Stomach smooth muscle (tissue), 2 donors: ENCODE measurements around the gene GP1BB.
A peak's percentile ranks its signal among the peaks of the same experiment; 100 is the strongest.

ENCODE experiments used
- H3K27ac ChIP-seq: one replicate; pipeline ENCODE4 v1.7.0; 2013; ENCODE audit warnings: mild to moderate bottlenecking, low read length, inconsistent platforms
- H3K27me3 ChIP-seq, 2 donors: one replicate each; pipeline ENCODE4 v1.7.0; 2013; ENCODE audit warnings: low read length in 2 of 2; ENCODE audit not compliant: insufficient read depth in 2 of 2, control insufficient read depth in 1 of 2
- H3K36me3 ChIP-seq, 2 donors: one replicate each; pipeline ENCODE4 v1.7.0; 2013; ENCODE audit warnings: low read length in 2 of 2; ENCODE audit not compliant: control insufficient read depth in 2 of 2, insufficient read depth in 2 of 2
- H3K4me1 ChIP-seq: one replicate; pipeline ENCODE4 v1.7.0; 2013; ENCODE audit warnings: low read length; ENCODE audit not compliant: control insufficient read depth, insufficient read depth
- H3K4me3 ChIP-seq, 2 donors: one replicate each; pipeline ENCODE4 v1.7.0; 2013; ENCODE audit warnings: low read length in 2 of 2
- H3K9ac ChIP-seq, 2 donors: one replicate each; pipeline ENCODE4 v1.7.0; 2013; ENCODE audit warnings: low read length in 2 of 2, mild to moderate bottlenecking in 1 of 2
- H3K9me3 ChIP-seq, 2 donors: one replicate each; pipeline ENCODE4 v1.7.0; 2013; ENCODE audit warnings: low read length in 2 of 2; ENCODE audit not compliant: control insufficient read depth in 2 of 2
- donor health status: healthy.
- donor health status: Pancreatic carcinoma.

The GP1BB gene

GRCh38 chr22:19729507-19729906 is 6.2 kb downstream of the GP1BB start:
- H3K27me3 ChIP-seq, result peaks cover 4 to 6% of the 10 kb centered on the region in 2 donors
- no peaks in the 10 kb centered on the region for H3K36me3 ChIP-seq
- no peak overlapping the region for H3K27ac ChIP-seq
- H3K9ac ChIP-seq, result no peak overlapping the region
- H3K9me3 ChIP-seq, result no peaks in the 10 kb centered on the region
- H3K4me3 ChIP-seq, result no peak overlapping the region
- peaks cover 8% of the 10 kb centered on the region for H3K4me1 ChIP-seq

- Histone ChIP-seq H3K27ac (no peak overlapping the region), H3K27me3 (peaks cover 0 to 6% of the 10 kb centered on the region in 2 donors), H3K9ac (peak overlapping the region; percentile 29 to 44), H3K4me1 (peaks cover 8% of the 10 kb centered on the region), H3K36me3 (no peaks in the 10 kb centered on the region), H3K4me3 (peak overlapping the region in 1 of 2 donors; percentile 71), H3K9me3 (no peaks in the 10 kb centered on the region)
Measured at GRCh38 chr22:19730198-19730597, 6.9 kb downstream of the GP1BB start.

GRCh38 chr22:19730655-19731360 is 7.5 kb downstream of the GP1BB start:
- H3K9me3 ChIP-seq, result no peaks in the 10 kb centered on the region
- peak overlapping the region; percentile 29 to 44 for H3K9ac ChIP-seq
- H3K27ac ChIP-seq, result no peak overlapping the region
- H3K4me1 ChIP-seq, result peaks cover 8% of the 10 kb centered on the region
- H3K36me3 ChIP-seq, result no peaks in the 10 kb centered on the region
- H3K4me3 ChIP-seq, result peak overlapping the region; percentile 53 to 71
- H3K27me3 ChIP-seq, result peaks cover 0 to 6% of the 10 kb centered on the region in 2 donors

- H3K4me1 ChIP-seq, result peaks cover 8% of the 10 kb centered on the region
- H3K36me3 ChIP-seq, result no peaks in the 10 kb centered on the region
- no peak overlapping the region for H3K4me3 ChIP-seq
- no peaks in the 10 kb centered on the region for H3K9me3 ChIP-seq
- no peak overlapping the region for H3K9ac ChIP-seq
- H3K27me3 ChIP-seq, result peaks cover 0 to 10% of the 10 kb centered on the region in 2 donors
- H3K27ac ChIP-seq, result no peak overlapping the region
Measured at GRCh38 chr22:19731361-19732135, 8.2 kb downstream of the GP1BB start.

GRCh38 chr22:19732403-19733113 is 9.2 kb downstream of the GP1BB start:
- Histone ChIP-seq H3K9ac (no peak overlapping the region), H3K27me3 (peaks cover 0 to 15% of the 10 kb centered on the region in 2 donors), H3K4me3 (no peak overlapping the region), H3K27ac (no peak overlapping the region), H3K36me3 (no peaks in the 10 kb centered on the region), H3K9me3 (no peaks in the 10 kb centered on the region), H3K4me1 (peaks cover 8% of the 10 kb centered on the region)

- Histone ChIP-seq H3K27me3 (peaks cover 0 to 15% of the 10 kb centered on the region in 2 donors), H3K9ac (no peak overlapping the region), H3K36me3 (no peaks in the 10 kb centered on the region), H3K4me1 (peaks cover 8% of the 10 kb centered on the region), H3K4me3 (no peak overlapping the region), H3K9me3 (no peaks in the 10 kb centered on the region), H3K27ac (no peak overlapping the region)
Measured at GRCh38 chr22:19733755-19734154, 10.4 kb downstream of the GP1BB start.

- H3K4me1 ChIP-seq, result peaks cover 8% of the 10 kb centered on the region
- H3K9me3 ChIP-seq, result no peaks in the 10 kb centered on the region
- H3K9ac ChIP-seq, result no peak overlapping the region
- H3K4me3 ChIP-seq, result no peak overlapping the region
- H3K27ac ChIP-seq, result no peak overlapping the region
- H3K36me3 ChIP-seq, result no peaks in the 10 kb centered on the region
- peaks cover 2 to 15% of the 10 kb centered on the region in 2 donors for H3K27me3 ChIP-seq
Measured at GRCh38 chr22:19734163-19734562, 10.8 kb downstream of the GP1BB start.

- no peak overlapping the region for H3K4me3 ChIP-seq
- peaks cover 8% of the 10 kb centered on the region for H3K4me1 ChIP-seq
- no peaks in the 10 kb centered on the region for H3K36me3 ChIP-seq
- H3K27me3 ChIP-seq, result peaks cover 2 to 15% of the 10 kb centered on the region in 2 donors
- no peak overlapping the region for H3K27ac ChIP-seq
- no peaks in the 10 kb centered on the region for H3K9me3 ChIP-seq
- no peak overlapping the region for H3K9ac ChIP-seq
Measured at GRCh38 chr22:19734837-19735382, 11.6 kb downstream of the GP1BB start.

- Histone ChIP-seq H3K27me3 (peaks cover 2 to 14% of the 10 kb centered on the region in 2 donors), H3K36me3 (no peaks in the 10 kb centered on the region), H3K27ac (no peak overlapping the region), H3K4me1 (peaks cover 3% of the 10 kb centered on the region), H3K9ac (no peak overlapping the region), H3K4me3 (no peak overlapping the region), H3K9me3 (no peaks in the 10 kb centered on the region)
Measured at GRCh38 chr22:19735665-19736510, 12.5 kb downstream of the GP1BB start.
